Stimulated activated naive B cell treated with anti-CD40 and anti-IgM and Interleukin-4, amounts not matched to agents 10 μg/mL and 1 μg/mL and 100 μg/mL, for 72 hours (primary cell): ENCODE measurements around the gene FASLG.

Source experiments
- ATAC-seq, 2 donors: fragments of 150-1000 bp; cut with Tn5 transposase; replicated peaks; 2 replicates each; pipeline ENCODE4 v1.10.0; 2021; ENCODE audit warnings: moderate library complexity in 1 of 2
- DNase-seq: peaks from one replicate; pipeline ENCODE4 v3.0.0; 2021
- H3K27ac Mint-ChIP-seq: one replicate; pipeline ENCODE4 v1.8.0; 2022; ENCODE audit warnings: mild to moderate bottlenecking, mixed read lengths
- H3K27me3 Mint-ChIP-seq, 2 donors: one replicate each; pipeline ENCODE4 v1.8.0; 2022; ENCODE audit warnings: mixed read lengths in 2 of 2
- H3K36me3 Mint-ChIP-seq, 2 donors: one replicate each; pipeline ENCODE4 v1.8.0; 2022; ENCODE audit warnings: mixed read lengths in 2 of 2, mild to moderate bottlenecking in 1 of 2
- H3K4me1 Mint-ChIP-seq, 2 donors: one replicate each; pipeline ENCODE4 v1.8.0; 2022; ENCODE audit warnings: mixed read lengths in 2 of 2, mild to moderate bottlenecking in 1 of 2
- H3K4me3 Mint-ChIP-seq, 2 donors: one replicate each; pipeline ENCODE4 v1.8.0; 2022; ENCODE audit warnings: mild to moderate bottlenecking in 2 of 2, mixed read lengths in 2 of 2, moderate library complexity in 1 of 2
- H3K9me3 Mint-ChIP-seq, 2 donors: one replicate each; pipeline ENCODE4 v1.8.0; 2022; ENCODE audit warnings: mixed read lengths in 2 of 2, mild to moderate bottlenecking in 1 of 2

Gene FASLG

DNA sequence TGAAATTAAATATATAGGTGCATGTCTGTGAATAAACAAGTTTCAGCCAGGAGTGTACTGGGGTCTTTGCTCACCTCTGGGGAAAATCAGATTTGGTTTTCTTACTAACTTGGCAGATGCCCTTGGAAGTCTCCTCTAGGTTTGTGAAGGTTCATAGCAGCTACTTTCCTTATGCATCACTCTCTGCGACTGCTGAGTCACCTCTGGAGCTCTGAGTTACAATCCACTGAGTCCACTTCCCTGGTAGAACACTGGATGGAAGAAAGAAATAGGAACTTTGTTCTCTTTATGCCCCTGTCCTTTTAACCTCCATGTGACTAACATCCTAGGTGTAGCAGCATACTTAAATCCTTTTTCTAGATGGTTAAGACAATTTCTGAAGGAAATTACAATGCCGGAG lies 4.4 kb upstream of the FASLG start:
- Mint-ChIP-seq H3K9me3 (no peaks in the 10 kb centered on the region), H3K4me1 (peaks cover 4 to 6% of the 10 kb centered on the region in 2 donors), H3K27me3 (peaks cover 5% of the 10 kb centered on the region in 2 donors), H3K4me3 (no peak overlapping the region), H3K36me3 (no peaks in the 10 kb centered on the region), H3K27ac (no peak overlapping the region)
- no peak for DNase-seq
- ATAC-seq, result peak; percentile 33 to 64

GRCh38 chr1:172656576-172656975 lies 2.3 kb upstream of the FASLG start:
- no peak overlapping the region for H3K27ac Mint-ChIP-seq
- no peak for ATAC-seq
- no peak overlapping the region for H3K4me3 Mint-ChIP-seq
- DNase-seq, result no peak
- H3K4me1 Mint-ChIP-seq, result peaks cover 4 to 6% of the 10 kb centered on the region in 2 donors
- peaks cover 5% of the 10 kb centered on the region in 2 donors for H3K27me3 Mint-ChIP-seq
- no peaks in the 10 kb centered on the region for H3K36me3 Mint-ChIP-seq
- H3K9me3 Mint-ChIP-seq, result no peaks in the 10 kb centered on the region

DNA sequence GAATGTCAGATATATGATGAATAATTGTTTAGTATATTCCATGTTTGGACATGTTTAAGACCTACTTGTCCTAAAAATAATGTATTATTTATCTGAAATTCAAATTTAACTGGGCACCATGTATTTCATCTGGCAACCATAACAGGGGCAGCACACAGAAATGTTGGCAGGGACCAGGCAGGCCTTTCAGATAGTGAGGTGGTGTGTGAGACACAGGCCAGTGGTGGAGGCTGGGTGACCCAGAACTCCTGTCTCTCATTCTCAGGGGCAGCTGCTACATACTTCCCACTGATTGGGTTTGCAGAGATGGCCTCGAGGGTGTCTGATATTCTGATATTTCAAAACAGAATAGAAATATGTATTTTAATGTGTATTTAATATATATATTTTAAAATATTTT lies 1.3 kb upstream of the FASLG start:
- no peaks in the 10 kb centered on the region for H3K36me3 Mint-ChIP-seq
- no peaks in the 10 kb centered on the region for H3K9me3 Mint-ChIP-seq
- ATAC-seq (no peak), DNase-seq (no peak)
- H3K27me3 Mint-ChIP-seq, result peaks cover 5% of the 10 kb centered on the region in 2 donors
- no peak overlapping the region for H3K27ac Mint-ChIP-seq
- H3K4me1 Mint-ChIP-seq, result peaks cover 6% of the 10 kb centered on the region in 2 donors
- no peak overlapping the region for H3K4me3 Mint-ChIP-seq

- H3K4me3 Mint-ChIP-seq, result no peak overlapping the region
- peaks cover 0 to 6% of the 10 kb centered on the region in 2 donors for H3K9me3 Mint-ChIP-seq
- no peak overlapping the region for H3K27ac Mint-ChIP-seq
- H3K4me1 Mint-ChIP-seq, result peaks cover 16 to 17% of the 10 kb centered on the region in 2 donors
- no peak for ATAC-seq
- H3K27me3 Mint-ChIP-seq, result peaks cover 5% of the 10 kb centered on the region in 2 donors
- no peak for DNase-seq
- peaks cover 0 to 4% of the 10 kb centered on the region in 2 donors for H3K36me3 Mint-ChIP-seq
Observed at GRCh38 chr1:172661107-172661506, 2.2 kb downstream of the FASLG start.

- peaks cover 16 to 17% of the 10 kb centered on the region in 2 donors for H3K4me1 Mint-ChIP-seq
- H3K4me3 Mint-ChIP-seq, result peak overlapping the region; percentile 15 to 26
- H3K36me3 Mint-ChIP-seq, result peaks cover 0 to 4% of the 10 kb centered on the region in 2 donors
- peaks cover 0 to 6% of the 10 kb centered on the region in 2 donors for H3K9me3 Mint-ChIP-seq
- peak overlapping the region; percentile 44 for H3K27ac Mint-ChIP-seq
- ATAC-seq (peak; percentile 95 to 97), DNase-seq (peak; percentile 64)
- H3K27me3 Mint-ChIP-seq, result no peaks in the 10 kb centered on the region
Observed at GRCh38 chr1:172662464-172663109, 3.7 kb downstream of the FASLG start.

DNA sequence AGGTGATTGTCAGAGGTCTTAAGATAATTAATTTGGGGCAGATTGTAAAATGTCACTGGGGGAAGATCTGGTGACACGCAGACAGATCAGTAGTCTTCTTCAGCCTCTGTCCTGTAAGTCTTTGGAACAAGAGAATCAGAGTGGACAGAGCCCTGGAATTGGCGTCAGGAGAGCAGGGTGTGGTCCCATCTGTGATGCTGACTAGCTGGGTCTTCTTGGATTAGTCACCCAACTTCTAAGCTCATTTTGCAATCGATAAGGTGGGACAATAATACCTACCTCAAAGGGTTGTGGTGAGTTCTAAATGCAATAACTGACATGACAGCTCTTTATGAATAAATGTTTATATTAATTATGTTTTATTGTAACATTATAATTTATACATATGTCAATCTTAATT lies 4.8 kb downstream of the FASLG start:
- Mint-ChIP-seq H3K36me3 (peaks cover 0 to 4% of the 10 kb centered on the region in 2 donors), H3K4me3 (no peak overlapping the region), H3K27me3 (no peaks in the 10 kb centered on the region)

GRCh38 chr1:172668097-172668496 lies 9.2 kb downstream of the FASLG start:
- Mint-ChIP-seq H3K4me1 (peaks cover 7% of the 10 kb centered on the region in 2 donors), H3K27me3 (no peaks in the 10 kb centered on the region), H3K9me3 (peaks cover 0 to 6% of the 10 kb centered on the region in 2 donors), H3K27ac (no peak overlapping the region), H3K4me3 (no peak overlapping the region), H3K36me3 (peaks cover 0 to 4% of the 10 kb centered on the region in 2 donors)
- no peak for DNase-seq
- ATAC-seq, result no peak

More for the DNA sequence above, 4.8 kb downstream of the FASLG start:
- peaks cover 0 to 6% of the 10 kb centered on the region in 2 donors for H3K9me3 Mint-ChIP-seq
- ATAC-seq, result no peak
- H3K4me1 Mint-ChIP-seq, result peaks cover 14 to 15% of the 10 kb centered on the region in 2 donors
- DNase-seq, result no peak
- H3K27ac Mint-ChIP-seq, result no peak overlapping the region

DNA sequence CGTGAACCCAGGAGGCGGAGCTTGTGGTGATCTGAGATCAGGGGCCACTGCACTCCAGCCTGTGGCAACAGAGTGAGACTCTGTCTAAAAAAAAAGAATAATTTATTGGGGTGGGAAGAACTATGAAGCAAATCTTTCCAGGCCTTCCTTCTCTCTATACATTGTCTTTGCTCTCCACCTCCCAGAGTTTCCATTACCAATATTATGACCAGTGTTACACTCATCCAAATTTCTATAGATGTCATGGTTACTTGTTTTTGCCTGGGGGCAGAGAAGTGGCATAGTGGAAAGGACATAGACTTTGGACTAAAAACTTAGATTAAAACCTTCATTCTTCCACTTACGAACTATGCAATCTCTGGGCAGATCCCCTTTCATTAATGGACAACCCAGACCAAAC lies 10.1 kb downstream of the FASLG start:
- H3K36me3 Mint-ChIP-seq, result no peaks in the 10 kb centered on the region
- DNase-seq, result no peak
- H3K27me3 Mint-ChIP-seq, result no peaks in the 10 kb centered on the region
- peaks cover 0 to 2% of the 10 kb centered on the region in 2 donors for H3K4me1 Mint-ChIP-seq
- no peak overlapping the region for H3K4me3 Mint-ChIP-seq
- no peak overlapping the region for H3K27ac Mint-ChIP-seq
- H3K9me3 Mint-ChIP-seq, result peaks cover 0 to 2% of the 10 kb centered on the region in 2 donors
- no peak for ATAC-seq

GRCh38 chr1:172670316-172670715 lies 11.4 kb downstream of the FASLG start:
- ATAC-seq, result peak; percentile 45 to 81
- Mint-ChIP-seq H3K36me3 (no peaks in the 10 kb centered on the region), H3K27ac (no peak overlapping the region)

DNA sequence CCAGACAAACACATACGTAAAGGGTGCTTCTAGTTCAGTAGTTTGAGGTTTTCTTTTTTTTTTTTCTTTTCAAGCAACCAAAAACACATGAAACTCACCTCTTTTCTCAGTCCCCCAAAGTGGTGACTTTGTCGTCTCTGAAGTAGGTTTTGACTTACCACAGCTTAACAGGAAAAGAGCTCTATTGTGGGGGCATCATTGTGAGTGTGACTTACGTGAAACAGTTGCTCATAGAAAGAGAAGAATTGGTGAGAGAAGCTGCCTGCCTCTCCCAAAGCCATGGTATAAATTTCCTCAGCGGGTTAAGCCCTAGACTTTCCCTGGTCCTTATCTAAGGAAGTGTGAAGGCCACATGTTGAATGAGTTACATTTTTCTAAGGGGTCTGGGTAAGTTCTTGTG lies 11.9 kb downstream of the FASLG start:
- ATAC-seq (peak in 1 of 2 donors; percentile 62), DNase-seq (no peak)
- H3K27ac Mint-ChIP-seq, result no peak overlapping the region
- H3K27me3 Mint-ChIP-seq, result no peaks in the 10 kb centered on the region
- no peaks in the 10 kb centered on the region for H3K9me3 Mint-ChIP-seq
- H3K4me1 Mint-ChIP-seq, result peaks cover 0 to 2% of the 10 kb centered on the region in 2 donors
- H3K4me3 Mint-ChIP-seq, result no peak overlapping the region
- H3K36me3 Mint-ChIP-seq, result no peaks in the 10 kb centered on the region

More at GRCh38 chr1:172670316-172670715, 11.4 kb downstream of the FASLG start:
- Mint-ChIP-seq H3K9me3 (no peaks in the 10 kb centered on the region), H3K27me3 (no peaks in the 10 kb centered on the region), H3K4me1 (peaks cover 0 to 2% of the 10 kb centered on the region in 2 donors), H3K4me3 (no peak overlapping the region)
- DNase-seq, result no peak

GRCh38 chr1:172671591-172671990 lies 12.7 kb downstream of the FASLG start:
- H3K36me3 Mint-ChIP-seq, result no peaks in the 10 kb centered on the region
- H3K4me1 Mint-ChIP-seq, result peaks cover 0 to 2% of the 10 kb centered on the region in 2 donors
- no peak for ATAC-seq
- DNase-seq, result no peak
- no peaks in the 10 kb centered on the region for H3K9me3 Mint-ChIP-seq
- H3K27me3 Mint-ChIP-seq, result no peaks in the 10 kb centered on the region
- no peak overlapping the region for H3K4me3 Mint-ChIP-seq
- H3K27ac Mint-ChIP-seq, result no peak overlapping the region

GRCh38 chr1:172672720-172673119 lies 13.8 kb downstream of the FASLG start:
- ATAC-seq, result no peak
- H3K36me3 Mint-ChIP-seq, result no peaks in the 10 kb centered on the region
- no peak for DNase-seq
- no peak overlapping the region for H3K27ac Mint-ChIP-seq
- no peaks in the 10 kb centered on the region for H3K9me3 Mint-ChIP-seq
- H3K27me3 Mint-ChIP-seq, result no peaks in the 10 kb centered on the region
- no peak overlapping the region for H3K4me3 Mint-ChIP-seq
- H3K4me1 Mint-ChIP-seq, result peaks cover 0 to 2% of the 10 kb centered on the region in 2 donors

DNA sequence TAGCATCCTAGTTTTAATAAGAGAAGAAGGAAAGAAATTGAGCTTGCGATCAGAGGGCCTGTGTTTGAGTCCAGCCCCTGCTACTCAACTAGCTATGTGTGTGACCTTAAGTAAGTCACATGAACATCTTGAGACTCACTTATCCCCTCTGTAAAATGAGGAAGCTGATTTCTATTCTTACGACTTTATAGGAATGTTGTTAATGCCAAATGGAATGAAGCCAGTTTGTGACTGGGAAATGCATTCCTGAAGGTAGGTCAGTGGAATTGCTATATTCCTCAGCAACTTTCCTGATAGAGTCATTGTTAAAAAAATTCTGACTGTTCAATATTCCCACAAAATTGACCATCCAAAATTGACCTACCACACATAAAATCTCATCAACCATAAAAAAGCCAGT lies 14.9 kb downstream of the FASLG start:
- Mint-ChIP-seq H3K36me3 (no peaks in the 10 kb centered on the region), H3K4me3 (no peak overlapping the region), H3K27ac (no peak overlapping the region), H3K4me1 (peaks cover 0 to 2% of the 10 kb centered on the region in 2 donors), H3K9me3 (no peaks in the 10 kb centered on the region), H3K27me3 (no peaks in the 10 kb centered on the region)
- ATAC-seq (no peak), DNase-seq (no peak)

DNA sequence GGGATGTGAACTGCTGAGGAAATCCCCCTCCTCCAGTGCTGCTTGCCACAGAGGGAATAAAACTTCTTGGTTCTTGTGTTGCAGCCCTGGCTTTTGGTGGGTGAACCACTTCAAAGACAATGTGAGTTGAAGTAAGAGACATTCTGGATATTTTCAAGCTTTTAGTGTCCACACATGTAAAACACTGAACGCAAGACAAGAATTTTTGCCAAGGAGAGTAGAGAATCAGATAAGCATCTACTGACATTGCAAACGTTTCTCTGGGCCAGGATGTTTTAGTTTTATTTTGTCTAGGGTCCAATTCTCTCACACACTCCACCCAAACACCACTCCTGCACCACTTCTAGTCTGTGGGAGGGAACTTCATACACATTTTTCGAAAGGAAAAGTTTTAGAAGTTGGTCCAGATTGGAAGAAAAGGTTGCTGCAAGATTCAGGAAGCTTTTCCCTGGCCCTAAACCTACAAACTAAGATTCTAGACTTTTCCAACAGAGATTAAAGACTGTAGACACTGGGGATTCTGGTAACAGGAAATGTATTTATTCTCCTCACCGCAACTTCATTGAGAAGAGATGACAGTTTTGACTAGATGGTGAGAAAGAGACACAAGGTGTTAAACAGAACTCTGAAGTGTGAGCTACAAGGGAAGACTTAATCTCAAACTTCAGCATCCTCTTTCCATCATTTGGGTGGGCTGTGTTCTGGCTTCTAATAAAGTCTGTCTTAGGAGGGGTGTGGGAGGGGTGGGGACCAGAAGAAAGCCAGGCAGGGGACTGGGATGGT lies 16.1 kb downstream of the FASLG start:
- no peak overlapping the region for H3K4me3 Mint-ChIP-seq
- H3K27me3 Mint-ChIP-seq, result no peaks in the 10 kb centered on the region
- no peaks in the 10 kb centered on the region for H3K36me3 Mint-ChIP-seq
- DNase-seq, result no peak
- peaks cover 0 to 2% of the 10 kb centered on the region in 2 donors for H3K4me1 Mint-ChIP-seq
- H3K9me3 Mint-ChIP-seq, result no peaks in the 10 kb centered on the region
- H3K27ac Mint-ChIP-seq, result peak overlapping the region; percentile 47
- no peak for ATAC-seq
